ENCODE data around the gene ATAD3C. TPM values are rescaled to one million over a fixed set of nuclear protein-coding genes. Genes with fewer than 3 reads are reported as not detected.
"Not testable (repeated sequence)": the region's sequence is repeated elsewhere in the genome, so short reads cannot be mapped to it uniquely, and the experiment has no call there.

ATAD3C gene
- total and polyA plus RNA-seq, 7 experiments from 2014 or later, result 0.61 to 2.0 (median 1.3) TPM

- Histone ChIP-seq H3K9me3 (ENCODE audit: control insufficient read depth in 2 of 3, low read length in 3 of 3) (no peaks in the 10 kb centered on the region), H3K27ac (ENCODE audit: low read depth, low read length) (no peak overlapping the region), H3K4me1 (ENCODE audit: control insufficient read depth in 2 of 2, insufficient read depth in 2 of 2, low read length in 2 of 2) (no peaks in the 10 kb centered on the region), H3K27me3 (ENCODE audit: control insufficient read depth in 2 of 2, insufficient read depth in 2 of 2, low read length in 2 of 2) (no peaks in the 10 kb centered on the region), H3K4me3 (ENCODE audit: low read length) (no peak overlapping the region), H3K36me3 (ENCODE audit: control insufficient read depth in 2 of 3, insufficient read depth in 3 of 3, low read length in 3 of 3) (no peaks in the 10 kb centered on the region)
- H3K27ac Mint-ChIP-seq, result no peak overlapping the region
- no peaks in the 10 kb centered on the region for H3K36me3 Mint-ChIP-seq
- peaks cover 0 to 12% (median 4%) of the 10 kb centered on the region in 7 donors for H3K4me1 Mint-ChIP-seq
- H3K4me3 Mint-ChIP-seq, result peak overlapping the region in 4 of 10 donors; percentile 18 to 43 (median 22)
- ChIA-PET CTCF (no interaction called here), POLR2A (interaction anchor here (0.6 kb wide), 1 partner anchor 226 kb away, joined by 3 read pairs; no protein-coding TSS in a partner anchor)
- intact Hi-C loops (cut with micrococcal nuclease), result no loop called here
- peaks cover 16 to 35% (median 33%) of the 10 kb centered on the region in 5 donors for H3K27me3 Mint-ChIP-seq
- H3K9me3 Mint-ChIP-seq, result peaks cover 0 to 4% (median 0%) of the 10 kb centered on the region in 11 donors
- peak; percentile 50 for ATAC-seq
- no peak for DNase-seq
These were observed 22.9 kb upstream of the ATAD3C start for GRCh38 chr1:1426496-1427105.

DNA sequence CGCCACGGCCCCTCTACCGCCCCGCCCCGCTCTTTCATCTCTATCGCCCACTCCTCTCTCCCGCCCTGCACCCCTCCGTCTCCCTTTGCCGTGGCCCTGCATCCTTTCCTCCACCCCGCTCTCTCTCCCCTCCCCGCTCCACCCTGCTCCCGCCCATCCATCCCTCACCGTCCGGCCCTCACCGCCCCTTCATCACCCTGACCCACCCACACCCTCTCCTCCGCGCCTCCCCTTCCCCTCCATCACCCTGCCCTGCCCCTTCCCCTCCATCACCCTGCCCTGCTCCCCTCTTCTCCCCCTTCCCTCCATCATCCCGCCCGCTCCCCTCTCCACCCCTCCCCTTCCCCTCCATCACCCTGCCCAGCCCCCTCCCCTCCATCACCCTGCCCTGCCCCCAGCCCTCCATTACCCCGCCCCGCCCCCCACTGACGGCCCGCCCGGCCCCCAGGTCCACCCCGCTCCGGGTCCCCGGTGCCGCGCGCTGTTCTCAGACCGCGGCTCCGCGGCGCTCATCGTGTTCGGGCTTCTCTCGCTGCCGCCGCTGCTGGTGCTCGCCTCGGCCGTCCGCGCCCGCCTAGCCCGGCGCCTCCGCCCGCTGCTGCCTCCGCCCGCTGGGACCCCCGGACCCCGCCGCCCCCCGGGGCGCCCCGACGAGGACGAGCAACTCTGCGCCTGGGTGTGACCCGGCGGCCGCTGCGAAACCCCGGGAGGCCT, 22.2 kb upstream of the ATAD3C start:
- Mint-ChIP-seq H3K4me1 (peaks cover 0 to 12% (median 4%) of the 10 kb centered on the region in 7 donors), H3K9me3 (peaks cover 0 to 4% (median 0%) of the 10 kb centered on the region in 11 donors), H3K27ac (no peak overlapping the region), H3K4me3 (no peak overlapping the region), H3K36me3 (no peaks in the 10 kb centered on the region), H3K27me3 (peaks cover 16 to 34% (median 31%) of the 10 kb centered on the region in 5 donors)
- Histone ChIP-seq H3K9me3 (ENCODE audit: control insufficient read depth in 2 of 3, low read length in 3 of 3) (no peaks in the 10 kb centered on the region), H3K27me3 (ENCODE audit: control insufficient read depth in 2 of 2, insufficient read depth in 2 of 2, low read length in 2 of 2) (no peaks in the 10 kb centered on the region), H3K4me3 (ENCODE audit: low read length) (no peak overlapping the region), H3K27ac (ENCODE audit: low read depth, low read length) (no peak overlapping the region), H3K36me3 (ENCODE audit: control insufficient read depth in 2 of 3, insufficient read depth in 3 of 3, low read length in 3 of 3) (no peaks in the 10 kb centered on the region), H3K4me1 (ENCODE audit: control insufficient read depth in 2 of 2, insufficient read depth in 2 of 2, low read length in 2 of 2) (no peaks in the 10 kb centered on the region)
- ATAC-seq (no peak), DNase-seq (no peak)
- intact Hi-C loops (cut with micrococcal nuclease), result no loop called here
- POLR2A ChIA-PET, result no interaction called here
- CTCF ChIA-PET, result no interaction called here

GRCh38 chr1:1427820-1428148, 21.7 kb upstream of the ATAD3C start:
- H3K36me3 ChIP-seq (ENCODE audit: control insufficient read depth in 2 of 3, insufficient read depth in 3 of 3, low read length in 3 of 3), result no peaks in the 10 kb centered on the region
- intact Hi-C loops (cut with micrococcal nuclease), result no loop called here
- Mint-ChIP-seq H3K9me3 (peaks cover 0 to 4% (median 0%) of the 10 kb centered on the region in 11 donors), H3K36me3 (no peaks in the 10 kb centered on the region), H3K4me1 (peaks cover 0 to 12% (median 4%) of the 10 kb centered on the region in 7 donors), H3K4me3 (no peak overlapping the region), H3K27me3 (peaks cover 16 to 30% (median 28%) of the 10 kb centered on the region in 5 donors), H3K27ac (no peak overlapping the region)
- CTCF ChIA-PET, result no interaction called here
- no peaks in the 10 kb centered on the region for H3K27me3 ChIP-seq (ENCODE audit: control insufficient read depth in 2 of 2, insufficient read depth in 2 of 2, low read length in 2 of 2)
- H3K27ac ChIP-seq (ENCODE audit: low read depth, low read length), result no peak overlapping the region
- no peaks in the 10 kb centered on the region for H3K4me1 ChIP-seq (ENCODE audit: control insufficient read depth in 2 of 2, insufficient read depth in 2 of 2, low read length in 2 of 2)
- POLR2A ChIA-PET, result interaction anchor here (0.6 kb wide), 1 partner anchor 161 kb away, joined by 3 read pairs; no protein-coding TSS in a partner anchor
- no peak overlapping the region for H3K4me3 ChIP-seq (ENCODE audit: low read length)
- H3K9me3 ChIP-seq (ENCODE audit: control insufficient read depth in 2 of 3, low read length in 3 of 3), result no peaks in the 10 kb centered on the region
- no peak for DNase-seq
- no peak for ATAC-seq

- ATAC-seq (no peak), DNase-seq (no peak)
- CTCF ChIA-PET, result no interaction called here
- H3K27ac ChIP-seq (ENCODE audit: low read depth, low read length), result no peak overlapping the region
- H3K9me3 Mint-ChIP-seq, result peaks cover 0 to 4% (median 0%) of the 10 kb centered on the region in 11 donors
- H3K4me3 Mint-ChIP-seq, result peak overlapping the region; percentile 42 to 72 (median 64)
- intact Hi-C loops (cut with micrococcal nuclease), result no loop called here
- no peaks in the 10 kb centered on the region for H3K27me3 ChIP-seq (ENCODE audit: control insufficient read depth in 2 of 2, insufficient read depth in 2 of 2, low read length in 2 of 2)
- peaks cover 14 to 29% (median 24%) of the 10 kb centered on the region in 5 donors for H3K27me3 Mint-ChIP-seq
- no peaks in the 10 kb centered on the region for H3K4me1 ChIP-seq (ENCODE audit: control insufficient read depth in 2 of 2, insufficient read depth in 2 of 2, low read length in 2 of 2)
- H3K4me3 ChIP-seq (ENCODE audit: low read length), result no peak overlapping the region
- no peaks in the 10 kb centered on the region for H3K9me3 ChIP-seq (ENCODE audit: control insufficient read depth in 2 of 3, low read length in 3 of 3)
- POLR2A ChIA-PET, result interaction anchor here (0.6 to 0.9 kb wide), 2 partner anchors 22 to 161 kb away, joined by 3 read pairs; no protein-coding TSS in a partner anchor
- peak overlapping the region in 2 of 9 donors; percentile 47 to 76 for H3K27ac Mint-ChIP-seq
- H3K4me1 Mint-ChIP-seq, result peaks cover 0 to 12% (median 4%) of the 10 kb centered on the region in 7 donors
- no peaks in the 10 kb centered on the region for H3K36me3 ChIP-seq (ENCODE audit: control insufficient read depth in 2 of 3, insufficient read depth in 3 of 3, low read length in 3 of 3)
- H3K36me3 Mint-ChIP-seq, result no peaks in the 10 kb centered on the region
These were observed 21.3 kb upstream of the ATAD3C start for GRCh38 chr1:1428174-1428573.

DNA sequence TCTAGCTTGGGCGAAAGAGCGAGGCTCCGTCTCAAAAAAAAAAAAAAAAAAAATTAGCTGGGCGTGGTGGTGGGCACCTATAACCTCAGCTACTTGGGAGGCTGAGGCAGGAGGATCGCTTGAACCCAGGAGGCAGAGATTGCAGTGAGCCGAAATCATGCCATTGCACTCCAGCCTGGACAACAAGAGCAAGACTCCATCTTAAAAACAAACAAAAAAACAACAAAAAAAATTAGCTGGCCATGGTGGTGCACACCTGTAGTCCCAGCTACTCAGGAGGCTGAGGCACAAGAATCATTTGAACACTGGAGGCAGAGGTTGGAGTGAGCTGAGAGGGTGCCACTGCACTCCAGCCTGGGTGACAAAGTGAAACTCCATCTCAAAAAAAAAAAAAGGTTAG, 20.5 kb upstream of the ATAD3C start:
- H3K36me3 ChIP-seq (ENCODE audit: control insufficient read depth in 2 of 3, insufficient read depth in 3 of 3, low read length in 3 of 3); H3K27me3 ChIP-seq (ENCODE audit: control insufficient read depth in 2 of 2, insufficient read depth in 2 of 2, low read length in 2 of 2); H3K27ac ChIP-seq (ENCODE audit: low read depth, low read length); H3K9me3 Mint-ChIP-seq; H3K4me1 ChIP-seq (ENCODE audit: control insufficient read depth in 2 of 2, insufficient read depth in 2 of 2, low read length in 2 of 2); H3K4me3 ChIP-seq (ENCODE audit: low read length); H3K9me3 ChIP-seq (ENCODE audit: control insufficient read depth in 2 of 3, low read length in 3 of 3); DNase-seq; ATAC-seq; intact Hi-C loops (cut with micrococcal nuclease); CTCF ChIA-PET; H3K36me3 Mint-ChIP-seq: not testable (repeated sequence)
- POLR2A ChIA-PET, result interaction anchor here (0.9 kb wide), 1 partner anchor 23 kb away, joined by 3 read pairs; no protein-coding TSS in a partner anchor
- Mint-ChIP-seq H3K27ac (peak overlapping the region in 1 of 9 donors; percentile 76), H3K4me1 (peaks cover 0 to 14% (median 4%) of the 10 kb centered on the region in 7 donors), H3K4me3 (peak overlapping the region in 2 of 10 donors; percentile 14 to 72), H3K27me3 (peaks cover 14 to 29% (median 22%) of the 10 kb centered on the region in 5 donors)

GRCh38 chr1:1429671-1430073, 19.8 kb upstream of the ATAD3C start:
- Histone ChIP-seq H3K27ac (ENCODE audit: low read depth, low read length) (no peak overlapping the region), H3K4me1 (ENCODE audit: control insufficient read depth in 2 of 2, insufficient read depth in 2 of 2, low read length in 2 of 2) (peaks cover 0 to 1% of the 10 kb centered on the region in 2 donors), H3K27me3 (ENCODE audit: control insufficient read depth in 2 of 2, insufficient read depth in 2 of 2, low read length in 2 of 2) (peaks cover 0 to 2% of the 10 kb centered on the region in 2 donors), H3K36me3 (ENCODE audit: control insufficient read depth in 2 of 3, insufficient read depth in 3 of 3, low read length in 3 of 3) (no peaks in the 10 kb centered on the region), H3K9me3 (ENCODE audit: control insufficient read depth in 2 of 3, low read length in 3 of 3) (no peaks in the 10 kb centered on the region), H3K4me3 (ENCODE audit: low read length) (no peak overlapping the region)
- Mint-ChIP-seq H3K27me3 (peaks cover 14 to 29% (median 16%) of the 10 kb centered on the region in 5 donors), H3K27ac (peak overlapping the region in 1 of 9 donors; percentile 9), H3K4me1 (peaks cover 0 to 14% (median 4%) of the 10 kb centered on the region in 7 donors), H3K4me3 (no peak overlapping the region), H3K9me3 (peaks cover 0 to 4% (median 0%) of the 10 kb centered on the region in 11 donors), H3K36me3 (no peaks in the 10 kb centered on the region)
- DNase-seq (no peak), ATAC-seq (no peak)
- intact Hi-C loops (cut with micrococcal nuclease), result no loop called here
- ChIA-PET POLR2A (no interaction called here), CTCF (interaction anchor here (1.8 kb wide), 1 partner anchor 11 kb away, joined by 4 read pairs; no protein-coding TSS in a partner anchor)
